Liver (tissue), 3 donors: Measurements from ENCODE around the gene PSME2.

Source experiments
- GABPA ChIP-seq, 2 donors: IDR thresholded peaks in 1 of 2; conservative IDR thresholded peaks in 1 of 2; 2 replicates each; pipeline ENCODE4 v1.6.1; 2016; ENCODE audit warnings: antibody characterized with exemption in 2 of 2, mild to moderate bottlenecking in 1 of 2, moderate library complexity in 1 of 2
- HNF4A ChIP-seq, 2 donors: conservative IDR thresholded peaks; 2 replicates each; pipeline ENCODE4 v1.6.1; 2016; ENCODE audit warnings: antibody characterized with exemption in 2 of 2, mild to moderate bottlenecking in 2 of 2
- HNF4G ChIP-seq: IDR thresholded peaks from 2 replicates; pipeline ENCODE4 v1.6.1; 2016; ENCODE audit warnings: antibody characterized with exemption
- RAD21 ChIP-seq, 2 donors: IDR thresholded peaks; 2 replicates each; pipeline ENCODE4 v1.6.1; 2016; ENCODE audit warnings: antibody characterized with exemption in 2 of 2, mild to moderate bottlenecking in 2 of 2
- RXRA ChIP-seq, 2 donors: IDR thresholded peaks; 2 replicates each; pipeline ENCODE4 v1.6.1; 2017 to 2018; ENCODE audit warnings: antibody characterized with exemption in 2 of 2, mild to moderate bottlenecking in 1 of 2
- YY1 ChIP-seq: IDR thresholded peaks from 2 replicates; pipeline ENCODE4 v1.6.1; 2016; ENCODE audit warnings: antibody characterized with exemption, mild to moderate bottlenecking
- TF ChIP-seq, protein P1 (sequence below): fragments of 150-350 bp; IDR thresholded peaks from 2 replicates; pipeline ENCODE4 v1.5.1; 2017; ENCODE audit warnings: improper control_type of control experiment, low read depth, low read length; ENCODE audit not compliant: missing input control
- TF ChIP-seq, protein P2 (sequence below): IDR thresholded peaks from 2 replicates; pipeline ENCODE4 v1.6.1; 2016; ENCODE audit warnings: antibody characterized with exemption
- TF ChIP-seq, protein P3 (sequence below): IDR thresholded peaks from 2 replicates; pipeline ENCODE4 v1.6.1; 2016; ENCODE audit warnings: antibody characterized with exemption
- donor health status: healthy.
- donor health status: healthy.

DNA sequence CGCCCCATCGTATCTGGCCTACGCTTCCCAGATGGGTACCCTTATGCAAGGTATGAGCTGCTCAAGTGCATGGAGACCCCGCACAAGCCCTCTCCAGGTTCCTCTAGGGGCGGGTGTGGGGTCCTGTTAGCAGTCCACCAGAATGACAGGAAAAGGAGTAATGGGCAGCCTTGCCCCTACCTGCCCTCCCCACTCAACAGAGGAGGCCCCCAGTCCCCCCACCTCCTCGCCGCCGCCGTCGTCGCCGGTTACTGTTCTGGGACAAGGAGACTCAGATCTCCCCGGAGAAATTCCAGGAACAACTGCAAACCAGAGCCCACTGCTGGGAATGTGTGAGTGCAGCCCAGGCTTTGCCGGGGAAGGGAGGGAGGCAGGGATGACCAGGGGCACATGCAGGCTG lies 31.5 kb upstream of the PSME2 start:
- TF ChIP-seq RXRA (IDR thresholded peaks at IDR 0.05) (no peak), YY1 (no peak), HNF4A (conservative IDR thresholded peaks at IDR 0.05) (no peak), GABPA (IDR thresholded peaks at IDR 0.05 in 1 of 2, conservative IDR thresholded peaks at IDR 0.05 in 1 of 2) (no peak), HNF4G (no peak), RAD21 (IDR thresholded peaks at IDR 0.05) (no peak)
- TF ChIP-seq, protein P1, sequence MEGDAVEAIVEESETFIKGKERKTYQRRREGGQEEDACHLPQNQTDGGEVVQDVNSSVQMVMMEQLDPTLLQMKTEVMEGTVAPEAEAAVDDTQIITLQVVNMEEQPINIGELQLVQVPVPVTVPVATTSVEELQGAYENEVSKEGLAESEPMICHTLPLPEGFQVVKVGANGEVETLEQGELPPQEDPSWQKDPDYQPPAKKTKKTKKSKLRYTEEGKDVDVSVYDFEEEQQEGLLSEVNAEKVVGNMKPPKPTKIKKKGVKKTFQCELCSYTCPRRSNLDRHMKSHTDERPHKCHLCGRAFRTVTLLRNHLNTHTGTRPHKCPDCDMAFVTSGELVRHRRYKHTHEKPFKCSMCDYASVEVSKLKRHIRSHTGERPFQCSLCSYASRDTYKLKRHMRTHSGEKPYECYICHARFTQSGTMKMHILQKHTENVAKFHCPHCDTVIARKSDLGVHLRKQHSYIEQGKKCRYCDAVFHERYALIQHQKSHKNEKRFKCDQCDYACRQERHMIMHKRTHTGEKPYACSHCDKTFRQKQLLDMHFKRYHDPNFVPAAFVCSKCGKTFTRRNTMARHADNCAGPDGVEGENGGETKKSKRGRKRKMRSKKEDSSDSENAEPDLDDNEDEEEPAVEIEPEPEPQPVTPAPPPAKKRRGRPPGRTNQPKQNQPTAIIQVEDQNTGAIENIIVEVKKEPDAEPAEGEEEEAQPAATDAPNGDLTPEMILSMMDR: no peak
- TF ChIP-seq, protein P2, sequence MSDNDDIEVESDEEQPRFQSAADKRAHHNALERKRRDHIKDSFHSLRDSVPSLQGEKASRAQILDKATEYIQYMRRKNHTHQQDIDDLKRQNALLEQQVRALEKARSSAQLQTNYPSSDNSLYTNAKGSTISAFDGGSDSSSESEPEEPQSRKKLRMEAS: no peak
- TF ChIP-seq, protein P3, sequence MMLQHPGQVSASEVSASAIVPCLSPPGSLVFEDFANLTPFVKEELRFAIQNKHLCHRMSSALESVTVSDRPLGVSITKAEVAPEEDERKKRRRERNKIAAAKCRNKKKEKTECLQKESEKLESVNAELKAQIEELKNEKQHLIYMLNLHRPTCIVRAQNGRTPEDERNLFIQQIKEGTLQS: no peak
